Upper lobe of right lung (tissue), 1 donor: ENCODE data around the gene MYBPH. TPM values are rescaled to one million over a fixed set of nuclear protein-coding genes. Genes with fewer than 3 reads are reported as not detected.

Source experiments
- ATAC-seq: fragments of 200-7000 bp; cut with Tn5 transposase; one replicate; pipeline ENCODE4 v1.9.1; 2020; ENCODE audit warnings: mild to moderate bottlenecking, moderate library complexity
- DNase-seq: peaks from one replicate; pipeline ENCODE4 v3.0.0-alpha.2; 2020
- H3K27ac ChIP-seq: fragments of 200-600 bp; one replicate; pipeline ENCODE4 v1.8.0; 2022
- H3K27me3 ChIP-seq: fragments of 200-600 bp; one replicate; pipeline ENCODE4 v1.8.0; 2022; ENCODE audit warnings: mild to moderate bottlenecking
- H3K36me3 ChIP-seq: fragments of 200-600 bp; one replicate; pipeline ENCODE4 v1.8.0; 2022
- H3K4me1 ChIP-seq: fragments of 200-600 bp; one replicate; pipeline ENCODE4 v1.8.0; 2022
- H3K4me3 ChIP-seq: fragments of 200-600 bp; one replicate; pipeline ENCODE4 v1.8.0; 2022; ENCODE audit warnings: mild to moderate bottlenecking
- H3K9me3 ChIP-seq: fragments of 200-600 bp; one replicate; pipeline ENCODE4 v1.8.0; 2022
- intact Hi-C: fragments of 100-400 bp; cut with DNase I; formaldehyde crosslinking; loops from one replicate; pipeline ENCODE4 v1.11.0; 2022
- total RNA-seq: library from RNA; stranded (reverse); fragmentation: NEBNext Ultra II Directional; extraction: Animal tissue kit (Norgen Biotek cat#: 25700); gene quantifications from one replicate; pipeline ENCODE4 v1.2.1, GENCODE V29; 2021
- TF ChIP-seq, protein P1 (sequence below): fragments of 200-600 bp; IDR thresholded peaks from one replicate; pipeline ENCODE4 v1.8.0; 2022; ENCODE audit warnings: antibody characterized with exemption
- donor health status: DM: no; HTN: yes; CAD: no; lungs with severe emphysema.

Gene MYBPH
- total RNA-seq, 1 donor from 2014 or later = not detected

DNA sequence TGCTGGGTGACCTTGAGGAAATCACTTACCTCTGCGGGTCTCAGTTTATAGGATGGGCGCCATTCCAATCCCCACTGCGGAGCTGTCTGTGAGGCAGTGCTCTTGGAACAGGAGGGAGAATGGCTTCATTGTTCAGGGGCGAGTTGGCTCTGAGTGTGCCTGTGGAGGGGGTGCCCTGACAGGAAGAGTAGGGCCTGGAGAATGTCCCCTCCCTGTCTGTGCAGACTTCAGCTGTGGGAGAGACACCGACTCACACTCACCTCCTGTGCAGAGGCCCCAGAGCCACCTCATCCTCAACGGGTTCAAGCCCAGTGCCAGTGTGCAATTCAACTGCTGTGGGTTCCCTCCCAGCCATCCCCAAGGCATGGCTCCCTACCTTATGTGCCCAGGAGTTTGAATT is 31.0 kb downstream of the MYBPH start:
- ATAC-seq = no peak
- no peak for DNase-seq
- intact Hi-C loops = no loop called here
- Histone ChIP-seq H3K4me3 (no peak overlapping the region), H3K9me3 (no peaks in the 10 kb centered on the region), H3K27ac (no peak overlapping the region), H3K36me3 (no peaks in the 10 kb centered on the region), H3K27me3 (no peaks in the 10 kb centered on the region), H3K4me1 (no peaks in the 10 kb centered on the region)
- TF ChIP-seq, protein P1, sequence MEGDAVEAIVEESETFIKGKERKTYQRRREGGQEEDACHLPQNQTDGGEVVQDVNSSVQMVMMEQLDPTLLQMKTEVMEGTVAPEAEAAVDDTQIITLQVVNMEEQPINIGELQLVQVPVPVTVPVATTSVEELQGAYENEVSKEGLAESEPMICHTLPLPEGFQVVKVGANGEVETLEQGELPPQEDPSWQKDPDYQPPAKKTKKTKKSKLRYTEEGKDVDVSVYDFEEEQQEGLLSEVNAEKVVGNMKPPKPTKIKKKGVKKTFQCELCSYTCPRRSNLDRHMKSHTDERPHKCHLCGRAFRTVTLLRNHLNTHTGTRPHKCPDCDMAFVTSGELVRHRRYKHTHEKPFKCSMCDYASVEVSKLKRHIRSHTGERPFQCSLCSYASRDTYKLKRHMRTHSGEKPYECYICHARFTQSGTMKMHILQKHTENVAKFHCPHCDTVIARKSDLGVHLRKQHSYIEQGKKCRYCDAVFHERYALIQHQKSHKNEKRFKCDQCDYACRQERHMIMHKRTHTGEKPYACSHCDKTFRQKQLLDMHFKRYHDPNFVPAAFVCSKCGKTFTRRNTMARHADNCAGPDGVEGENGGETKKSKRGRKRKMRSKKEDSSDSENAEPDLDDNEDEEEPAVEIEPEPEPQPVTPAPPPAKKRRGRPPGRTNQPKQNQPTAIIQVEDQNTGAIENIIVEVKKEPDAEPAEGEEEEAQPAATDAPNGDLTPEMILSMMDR = no peak

DNA sequence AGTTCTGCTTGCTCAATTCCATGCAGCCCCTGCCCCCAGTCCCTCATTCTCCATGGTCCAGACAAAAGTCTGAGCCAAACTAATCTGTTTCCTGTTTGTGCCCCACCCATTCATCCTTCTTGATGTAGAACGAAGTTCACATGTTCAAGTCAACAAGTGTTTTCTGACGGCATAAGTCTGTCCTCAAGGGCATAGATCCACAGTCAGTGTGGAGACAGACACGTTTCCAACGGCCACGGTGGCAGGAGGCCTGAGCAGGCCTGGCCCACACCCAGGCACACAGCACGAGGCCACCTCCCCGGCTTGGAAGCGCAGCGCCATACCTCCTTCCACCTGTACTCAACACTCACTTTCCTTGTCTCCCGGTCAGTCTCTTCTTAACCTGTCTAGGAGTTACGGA is 32.0 kb downstream of the MYBPH start:
- no peak overlapping the region for H3K27ac ChIP-seq
- no peak overlapping the region for H3K4me3 ChIP-seq
- TF ChIP-seq, protein P1 = no peak
- no peaks in the 10 kb centered on the region for H3K9me3 ChIP-seq
- H3K27me3 ChIP-seq = no peaks in the 10 kb centered on the region
- no peaks in the 10 kb centered on the region for H3K4me1 ChIP-seq
- intact Hi-C loops = no loop called here
- H3K36me3 ChIP-seq = no peaks in the 10 kb centered on the region
- DNase-seq (no peak), ATAC-seq (no peak)

DNA sequence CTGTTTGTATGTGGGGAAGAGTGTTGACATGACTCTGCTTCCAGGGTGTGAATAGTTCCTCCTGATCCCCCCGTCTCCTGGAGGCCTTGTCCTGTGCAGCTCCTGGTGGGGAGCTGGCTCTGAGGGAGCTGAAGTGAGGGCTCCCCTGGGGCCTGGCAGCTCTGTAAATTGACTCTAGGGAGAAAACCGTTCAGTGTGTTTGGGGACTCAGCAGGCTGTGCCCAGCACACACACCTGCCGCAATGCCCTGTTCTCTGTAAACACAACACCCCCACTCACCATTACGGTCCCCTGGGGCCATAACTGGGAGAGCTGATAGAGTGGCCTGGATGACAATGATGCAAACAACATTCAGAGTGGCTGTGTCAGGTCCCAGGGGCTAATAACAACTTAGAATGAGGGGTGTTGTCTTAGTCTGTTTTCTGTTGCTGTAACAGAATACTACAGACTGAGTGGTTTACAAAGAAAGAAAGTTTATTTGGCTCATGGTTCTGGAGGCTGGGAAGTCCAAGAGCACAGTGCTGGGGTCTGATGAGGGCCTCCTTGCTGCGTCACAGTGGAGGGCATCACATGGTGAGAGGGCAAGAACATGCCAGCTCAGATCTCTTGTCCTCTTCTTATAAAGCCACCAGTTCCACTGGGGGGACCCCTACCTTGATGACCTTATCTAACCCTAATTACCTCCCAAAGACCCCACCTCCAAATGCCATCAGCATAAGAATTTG is 32.8 kb downstream of the MYBPH start:
- H3K4me3 ChIP-seq = no peak overlapping the region
- no peak for ATAC-seq
- intact Hi-C loops = no loop called here
- H3K36me3 ChIP-seq = no peaks in the 10 kb centered on the region
- no peaks in the 10 kb centered on the region for H3K27me3 ChIP-seq
- no peaks in the 10 kb centered on the region for H3K4me1 ChIP-seq
- no peak for DNase-seq
- no peak overlapping the region for H3K27ac ChIP-seq
- H3K9me3 ChIP-seq = no peaks in the 10 kb centered on the region
- TF ChIP-seq, protein P1 = no peak

DNA sequence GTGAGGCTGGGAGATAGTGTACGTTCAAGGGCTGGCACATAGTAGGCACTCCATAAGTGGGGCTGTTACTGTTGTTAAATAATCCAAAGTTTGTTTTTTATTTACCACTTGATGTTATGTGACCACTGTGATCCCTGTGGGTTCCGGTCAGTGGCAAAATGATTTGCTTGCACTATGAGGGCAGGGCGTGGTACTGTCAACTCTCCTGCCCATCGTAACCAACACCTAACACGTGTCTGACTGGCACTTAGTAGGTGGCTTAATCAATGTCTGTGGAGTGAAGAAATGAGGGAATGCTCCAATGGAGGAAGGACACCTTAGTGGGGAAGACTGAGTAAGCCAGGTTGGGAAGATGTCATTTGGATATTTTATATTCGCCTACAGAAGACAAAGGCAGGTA is 33.5 kb downstream of the MYBPH start:
- Histone ChIP-seq H3K4me3 (no peak overlapping the region), H3K27ac (no peak overlapping the region), H3K36me3 (no peaks in the 10 kb centered on the region), H3K4me1 (no peaks in the 10 kb centered on the region), H3K27me3 (no peaks in the 10 kb centered on the region), H3K9me3 (no peaks in the 10 kb centered on the region)
- ATAC-seq (no peak), DNase-seq (no peak)
- intact Hi-C loops = no loop called here
- TF ChIP-seq, protein P1 = no peak

DNA sequence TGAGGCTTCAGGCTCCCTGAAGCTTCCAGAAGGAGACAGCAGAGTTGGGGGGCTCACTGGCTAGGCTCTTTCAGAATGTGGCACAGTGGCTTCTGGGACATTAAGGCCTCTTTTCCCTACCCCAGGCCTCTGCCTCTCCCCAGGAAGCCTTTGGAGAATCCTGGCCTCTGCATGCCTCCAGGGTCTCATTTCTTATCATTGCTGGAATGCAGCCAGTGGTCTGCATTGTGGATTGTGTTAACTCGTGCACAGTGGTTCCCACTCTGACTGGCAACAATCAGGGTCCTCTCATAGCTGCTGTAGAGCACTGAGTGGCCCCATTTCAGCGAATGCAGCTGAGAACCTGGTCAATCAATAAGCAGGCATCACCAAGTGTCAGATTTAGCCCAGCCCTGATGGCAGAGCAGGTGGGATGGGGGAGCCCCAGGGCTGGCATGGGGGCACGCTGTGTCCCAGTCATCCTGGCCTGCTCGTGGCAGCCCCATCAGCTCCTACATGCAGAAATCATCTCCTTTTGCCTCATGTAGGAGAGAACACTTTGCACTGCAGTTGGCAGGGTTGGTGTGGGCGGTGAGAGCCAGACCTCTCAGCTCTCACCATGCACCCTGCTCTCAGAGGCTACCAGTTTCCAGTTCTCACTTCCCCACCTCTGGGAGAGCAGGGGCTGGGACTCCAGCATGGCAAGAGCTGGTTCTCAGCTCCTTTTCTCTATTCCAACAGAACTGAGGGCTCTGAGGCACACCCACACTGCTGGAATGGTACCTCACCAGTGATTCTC is 34.7 kb downstream of the MYBPH start:
- Histone ChIP-seq H3K36me3 (no peaks in the 10 kb centered on the region), H3K27me3 (no peaks in the 10 kb centered on the region), H3K4me1 (no peaks in the 10 kb centered on the region), H3K4me3 (no peak overlapping the region), H3K27ac (no peak overlapping the region), H3K9me3 (no peaks in the 10 kb centered on the region)
- no peak for DNase-seq
- ATAC-seq = peak; percentile 42
- intact Hi-C loops = no loop called here
- TF ChIP-seq, protein P1 = no peak
